GM12878 (cell line): ENCODE measurements around the gene KRTAP5-2. TPM values are rescaled to one million over a fixed set of nuclear protein-coding genes. Genes with fewer than 3 reads are reported as not detected.

Experiments
- ATAC-seq: fragments of 200-7000 bp; cut with Tn5 transposase; 3 replicates; pipeline ENCODE4 v1.9.1; 2020; ENCODE audit warnings: mild to moderate bottlenecking, moderate library complexity
- BruUV-seq: library from RNA; stranded (reverse); fragments of 400-500 nt; replicated peaks from 2 replicates; lab custom pipeline; 2021; lab: Mats Ljungman, UMichigan
- CTCF ChIA-PET: fragments of 300-600 bp; sonication (Branson Sonifier 250); formaldehyde crosslinking; extraction: SDS; loops from one replicate; lab custom pipeline; 2021; ENCODE audit warnings: inconsistent platforms; lab: Yijun Ruan, JAX
- POLR2A ChIA-PET: fragments of 350-600 bp; formaldehyde crosslinking; extraction: SDS; loops from one replicate; lab custom pipeline; 2021; ENCODE audit warnings: inconsistent platforms; lab: Charles Lee
- RAD21 ChIA-PET: fragments of 300-600 bp; sonication (Branson Sonifier 250); formaldehyde crosslinking; loops from one replicate; lab custom pipeline; 2023; ENCODE audit warnings: antibody characterized with exemption; ENCODE audit not compliant: unreplicated experiment; lab: Charles Lee
- SMC1A ChIA-PET: fragments of 300-600 bp; sonication (Branson Sonifier 250); formaldehyde crosslinking; loops from one replicate; lab custom pipeline; 2023; ENCODE audit not compliant: unreplicated experiment, uncharacterized antibody; lab: Charles Lee
- DNase-seq: peaks from one replicate; pipeline ENCODE4 v3.0.0-alpha.2; 2011; ENCODE audit warnings: low read depth, low spot score
- FAIRE-seq: peaks from 3 replicates; lab custom pipeline; 2011; peaks lifted over from hg19 to GRCh38; lab: Jason Lieb, UNC
- H2AFZ ChIP-seq: 2 replicates; pipeline ENCODE4 v1.6.0; 2011; ENCODE audit warnings: low read depth, low read length, control low read depth; ENCODE audit not compliant: control insufficient read depth
- H3K27ac ChIP-seq: 2 replicates; pipeline ENCODE4 v1.5.1; 2011; ENCODE audit warnings: control low read depth; ENCODE audit not compliant: control insufficient read depth, insufficient read depth
- H3K27me3 ChIP-seq, 2 experiments: replicated peaks in 1 of 2; 2 replicates each; pipeline versions ENCODE4 v1.6.0 to v1.6.1; 2011; ENCODE audit warnings: low read length in 1 of 2; ENCODE audit not compliant: control insufficient read depth in 2 of 2, insufficient read depth in 2 of 2
- H3K36me3 ChIP-seq, 2 experiments: 2 replicates each; pipeline ENCODE4 v1.5.1; 2011; ENCODE audit warnings: low read length in 1 of 2; ENCODE audit not compliant: control insufficient read depth in 2 of 2, insufficient read depth in 2 of 2
- H3K4me1 ChIP-seq: 2 replicates; pipeline ENCODE4 v1.6.1; 2011; ENCODE audit warnings: mild to moderate bottlenecking, low read length, moderate library complexity, mixed read lengths; ENCODE audit not compliant: control insufficient read depth, insufficient read depth
- H3K4me2 ChIP-seq: 2 replicates; pipeline ENCODE4 v1.6.0; 2011; ENCODE audit warnings: control low read depth; ENCODE audit not compliant: control insufficient read depth, insufficient read depth
- H3K4me3 ChIP-seq: fragments of 200-600 bp; sonication (generic); 2 replicates; pipeline ENCODE4 v1.5.1; 2016
- H3K79me2 ChIP-seq: 2 replicates; pipeline ENCODE4 v1.6.0; 2011; ENCODE audit warnings: low read length; ENCODE audit not compliant: control insufficient read depth, insufficient read depth
- H3K9ac ChIP-seq: 2 replicates; pipeline ENCODE4 v1.8.0; 2011; ENCODE audit warnings: low read length, control low read depth, mixed read lengths; ENCODE audit not compliant: control insufficient read depth, insufficient read depth
- H3K9me3 ChIP-seq: replicated peaks from 3 replicates; pipeline ENCODE4 v1.5.1; 2011; ENCODE audit warnings: mild to moderate bottlenecking, low read length; ENCODE audit not compliant: control insufficient read depth, insufficient read depth
- H4K20me1 ChIP-seq: 2 replicates; pipeline ENCODE4 v1.6.0; 2011; ENCODE audit not compliant: control insufficient read depth, insufficient read depth
- MTA2 ChIP-seq: fragments of 450-650 bp; IDR thresholded peaks from 2 replicates; pipeline ENCODE4 v1.6.1; 2016; ENCODE audit warnings: low read depth, mild to moderate bottlenecking, moderate library complexity
- NRF1 ChIP-seq: conservative IDR thresholded peaks from 2 replicates; pipeline ENCODE4 v1.6.1; 2011; ENCODE audit warnings: mild to moderate bottlenecking, low read depth, low read length, improper control_type of control experiment
- PKNOX1 ChIP-seq: fragments of 450-650 bp; IDR thresholded peaks from 2 replicates; pipeline ENCODE4 v1.6.1; 2016; ENCODE audit warnings: mild to moderate bottlenecking
- SIN3A ChIP-seq: IDR thresholded peaks from 2 replicates; pipeline ENCODE4 v1.6.1; 2012; ENCODE audit warnings: low read depth, low read length, improper control_type of control experiment
- SMARCA5 ChIP-seq: fragments of 450-650 bp; IDR thresholded peaks from 2 replicates; pipeline ENCODE4 v1.6.1; 2017; ENCODE audit warnings: mild to moderate bottlenecking
- TARDBP ChIP-seq: IDR thresholded peaks from 2 replicates; pipeline ENCODE4 v1.6.1; 2016; ENCODE audit warnings: borderline replicate concordance
- ZBTB4 ChIP-seq: fragments of 450-650 bp; formaldehyde crosslinking; IDR thresholded peaks from 2 replicates; pipeline ENCODE4 v1.4.0; 2022; ENCODE audit warnings: mild to moderate bottlenecking, moderate library complexity
- WGBS: methylation state at CpG from one replicate; pipeline ENCODE4 v1.1.6; 2016; ENCODE audit warnings: low lambda C conversion rate; ENCODE audit not compliant: insufficient replicate concordance, insufficient coverage; ENCODE audit errors: missing lambda C conversion rate; 5-methylcytosine and 5-hydroxymethylcytosine counted together
- in situ Hi-C: fragments of 300-500 bp; cut with MboI; formaldehyde crosslinking; loops from 9 replicates; pipeline ENCODE4 v1.14.3; 2018; ENCODE audit warnings: mixed read lengths
- intact Hi-C: fragments of 100-400 bp; cut with micrococcal nuclease; formaldehyde crosslinking; loops from one replicate; pipeline ENCODE4 v1.14.2; 2022; ENCODE audit not compliant: unreplicated experiment
- polyA plus RNA-seq, 11 experiments: library from polyadenylated mRNA; depleted of rRNA in 4 of 11; unstranded in 6 of 11; stranded (reverse) in 5 of 11; fragments of >200 nt; fragmentation: Nextera tagmentation in 4 of 11; fragmentation: Illumina TruSeq in 1 of 11; extraction: Ambion mirVana in 4 of 11; extraction: Trizol in 1 of 11; gene quantifications; 1 replicate in 1 of 11; 2 replicates in 10 of 11; pipeline versions ENCODE4 v1.2.1 to v1.2.3, GENCODE V29; 2011 to 2016; ENCODE audit warnings: inconsistent platforms in 2 of 11, missing spikeins in 2 of 11, low read depth in 1 of 11
- total RNA-seq, 4 experiments: library from RNA; depleted of rRNA in 3 of 4; stranded (reverse); fragments of >200 nt in 3 of 4; fragmentation: Illumina TruSeq in 1 of 4; extraction: Trizol in 1 of 4; gene quantifications; 2 replicates each; pipeline versions ENCODE4 v1.2.1 to v1.2.3, GENCODE V29; 2013 to 2021

The KRTAP5-2 gene
- total and polyA plus RNA-seq, 10 of the 15 experiments (the other 5 are each of a cell fraction or from before 2014, with no cell fraction given): not detected

DNA sequence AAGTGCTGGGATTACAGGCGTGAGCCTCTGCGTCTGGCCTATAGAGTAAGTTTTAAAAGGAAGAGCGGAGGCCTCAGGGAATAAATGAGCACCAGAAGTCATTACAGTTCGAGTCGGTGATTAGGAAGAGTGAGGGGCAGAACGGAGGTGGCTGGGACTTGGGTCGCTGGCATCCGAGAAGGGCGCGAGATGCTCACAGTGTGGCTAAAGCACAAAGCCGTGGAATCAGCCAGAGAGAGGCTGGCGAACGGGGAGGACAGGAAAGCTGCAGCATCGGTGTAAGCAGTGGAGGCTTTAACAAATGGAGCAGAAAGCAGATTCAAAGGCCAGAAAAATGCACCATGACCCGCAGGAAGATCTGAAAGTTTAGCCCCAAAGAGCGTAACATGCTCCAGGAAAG, 26.5 kb upstream of the KRTAP5-2 start:
- peaks cover 0 to 5% of the 10 kb centered on the region in 2 experiments; a peak in 2 of 4 replicates for H3K27me3 ChIP-seq
- ChIA-PET RAD21 (no interaction called here), CTCF (no interaction called here), SMC1A (no interaction called here), POLR2A (no interaction called here)
- TF ChIP-seq SIN3A: no peak
- TF ChIP-seq SMARCA5: no peak
- TF ChIP-seq TARDBP: no peak
- H3K36me3 ChIP-seq: no peaks in the 10 kb centered on the region
- FAIRE-seq (no peak), ATAC-seq (no peak), DNase-seq (no peak)
- H3K4me3 ChIP-seq: no peak overlapping the region
- H3K4me1 ChIP-seq: no peaks in the 10 kb centered on the region
- H3K9me3 ChIP-seq: no peaks in the 10 kb centered on the region
- no TSS peak for BruUV-seq
- no peaks in the 10 kb centered on the region for H4K20me1 ChIP-seq
- no peak overlapping the region for H2AFZ ChIP-seq
- no peaks in the 10 kb centered on the region for H3K79me2 ChIP-seq
- H3K9ac ChIP-seq: no peak overlapping the region
- 53% methylated on average over 16 of the region's 16 CpGs for WGBS
- no peak overlapping the region for H3K4me2 ChIP-seq
- in situ Hi-C loops: no loop called here
- intact Hi-C loops: no loop called here
- no peak overlapping the region for H3K27ac ChIP-seq

GRCh38 chr11:1623716-1624115, 25.6 kb upstream of the KRTAP5-2 start:
- ChIA-PET SMC1A (interaction anchor here (1.7 kb wide), 1 partner anchor 29 kb away, joined by 4 read pairs; no protein-coding TSS in a partner anchor), POLR2A (no interaction called here), RAD21 (no interaction called here), CTCF (no interaction called here)
- H3K27me3 ChIP-seq: peaks cover 0 to 5% of the 10 kb centered on the region in 2 experiments; a peak in 2 of 4 replicates
- no peaks in the 10 kb centered on the region for H3K4me1 ChIP-seq
- no TSS peak for BruUV-seq
- H3K79me2 ChIP-seq: no peaks in the 10 kb centered on the region
- FAIRE-seq: no peak
- H3K36me3 ChIP-seq: no peaks in the 10 kb centered on the region
- no peak overlapping the region for H2AFZ ChIP-seq
- ATAC-seq: no peak
- intact Hi-C loops: no loop called here
- no peak overlapping the region for H3K4me2 ChIP-seq
- H4K20me1 ChIP-seq: no peaks in the 10 kb centered on the region
- in situ Hi-C loops: no loop called here
- no peak overlapping the region for H3K9ac ChIP-seq
- 52% methylated on average over 9 of the region's 9 CpGs for WGBS
- no peak overlapping the region for H3K4me3 ChIP-seq
- DNase-seq: no peak
- H3K9me3 ChIP-seq: no peaks in the 10 kb centered on the region
- TF ChIP-seq ZBTB4 (CRISPR knock-in tag): no peak
- TF ChIP-seq PKNOX1: no peak
- no peak for TF ChIP-seq MTA2
- TF ChIP-seq NRF1: no peak
- no peak overlapping the region for H3K27ac ChIP-seq
